H9 (cell line): Measurements from ENCODE around the gene DCBLD1. TPM values are rescaled to one million over a fixed set of nuclear protein-coding genes. Genes with fewer than 3 reads are reported as not detected.
A peak's percentile ranks its signal among the peaks of the same experiment; 100 is the strongest.

Experiments
- DNase-seq: peaks from one replicate; pipeline ENCODE4 v3.0.0-alpha.2; 2017
- H2AFZ ChIP-seq: one replicate; pipeline ENCODE4 v1.6.1; 2013; ENCODE audit warnings: mild to moderate bottlenecking, low read length, control low read depth, moderate library complexity
- H2AK5ac ChIP-seq: 2 replicates; pipeline ENCODE4 v1.6.1; 2013; ENCODE audit warnings: low read length, control low read depth, mixed read lengths; ENCODE audit not compliant: insufficient read length
- H2BK120ac ChIP-seq: one replicate; pipeline ENCODE4 v1.6.1; 2013; ENCODE audit warnings: low read depth, mild to moderate bottlenecking, low read length, control low read depth, inconsistent platforms; ENCODE audit not compliant: poor library complexity, severe bottlenecking
- H2BK12ac ChIP-seq: 2 replicates; pipeline ENCODE4 v1.6.1; 2013; ENCODE audit warnings: low read length, control low read depth, mixed read lengths, low read depth; ENCODE audit not compliant: insufficient read length
- H2BK15ac ChIP-seq: 2 replicates; pipeline ENCODE4 v1.6.1; 2013; ENCODE audit warnings: low read depth, low read length, control low read depth
- H2BK20ac ChIP-seq: one replicate; pipeline ENCODE4 v1.6.1; 2013; ENCODE audit warnings: low read depth, mild to moderate bottlenecking, low read length, control low read depth, inconsistent platforms; ENCODE audit not compliant: poor library complexity, severe bottlenecking
- H2BK5ac ChIP-seq: 2 replicates; pipeline ENCODE4 v1.6.1; 2013; ENCODE audit warnings: low read length, control low read depth, mixed read lengths; ENCODE audit not compliant: insufficient read length
- H3K14ac ChIP-seq: 2 replicates; pipeline ENCODE4 v1.6.1; 2013; ENCODE audit warnings: low read length, control low read depth; ENCODE audit not compliant: insufficient read depth
- H3K18ac ChIP-seq: 2 replicates; pipeline ENCODE4 v1.6.1; 2013; ENCODE audit warnings: low read depth, mild to moderate bottlenecking, mixed read lengths, low read length, control low read depth; ENCODE audit not compliant: insufficient read length
- H3K23ac ChIP-seq: 2 replicates; pipeline ENCODE4 v1.6.1; 2013; ENCODE audit warnings: low read length, control low read depth, mixed read lengths, low read depth; ENCODE audit not compliant: insufficient read length
- H3K23me2 ChIP-seq: 2 replicates; pipeline ENCODE4 v1.6.1; 2013; ENCODE audit warnings: low read depth, mild to moderate bottlenecking, mixed read lengths, low read length, control low read depth; ENCODE audit not compliant: insufficient read length, poor library complexity, severe bottlenecking
- H3K27ac ChIP-seq: 2 replicates; pipeline ENCODE4 v1.5.1; 2013; ENCODE audit warnings: low read length, control low read depth, mixed read lengths, low read depth; ENCODE audit not compliant: insufficient read length
- H3K27me3 ChIP-seq: 2 replicates; pipeline ENCODE4 v1.6.1; 2013; ENCODE audit warnings: low read length, control low read depth, inconsistent platforms; ENCODE audit not compliant: insufficient read depth
- H3K4ac ChIP-seq: 2 replicates; pipeline ENCODE4 v1.6.1; 2013; ENCODE audit warnings: low read depth, mild to moderate bottlenecking, control low read depth, inconsistent platforms, low read length, moderate library complexity
- H3K4me1 ChIP-seq: 2 replicates; pipeline ENCODE4 v1.6.1; 2013; ENCODE audit warnings: low read length, control low read depth, inconsistent platforms; ENCODE audit not compliant: insufficient read depth
- H3K4me2 ChIP-seq: 2 replicates; pipeline ENCODE4 v1.6.1; 2013; ENCODE audit warnings: low read length, control low read depth, mixed read lengths; ENCODE audit not compliant: insufficient read length, insufficient read depth
- H3K56ac ChIP-seq: 2 replicates; pipeline ENCODE4 v1.6.1; 2013; ENCODE audit warnings: low read depth, mild to moderate bottlenecking, mixed read lengths, low read length, control low read depth; ENCODE audit not compliant: insufficient read length
- H3K79me1 ChIP-seq: 2 replicates; pipeline ENCODE4 v1.6.1; 2013; ENCODE audit warnings: low read depth, mild to moderate bottlenecking, moderate library complexity, low read length, control low read depth, inconsistent platforms; ENCODE audit not compliant: insufficient read depth, poor library complexity, severe bottlenecking
- H3K79me2 ChIP-seq: 2 replicates; pipeline ENCODE4 v1.6.1; 2013; ENCODE audit warnings: low read length, control low read depth, inconsistent platforms; ENCODE audit not compliant: insufficient read depth
- H3K9ac ChIP-seq: 2 replicates; pipeline ENCODE4 v1.6.1; 2013; ENCODE audit warnings: low read length, control low read depth, mixed read lengths; ENCODE audit not compliant: insufficient read length; ENCODE audit errors: extremely low read depth
- H3K9me3 ChIP-seq: one replicate; pipeline ENCODE4 v1.6.1; 2013; ENCODE audit warnings: low read depth, low read length, inconsistent platforms; ENCODE audit not compliant: control insufficient read depth
- H3T11ph ChIP-seq: one replicate; pipeline ENCODE4 v1.6.1; 2013; ENCODE audit warnings: mild to moderate bottlenecking, low read length, control low read depth, inconsistent platforms
- H4K20me1 ChIP-seq: one replicate; pipeline ENCODE4 v1.6.1; 2013; ENCODE audit not compliant: control insufficient read depth, insufficient read length, insufficient read depth
- H4K5ac ChIP-seq: 2 replicates; pipeline ENCODE4 v1.6.1; 2013; ENCODE audit warnings: low read depth, mild to moderate bottlenecking, mixed read lengths, low read length, control low read depth; ENCODE audit not compliant: insufficient read length
- H4K8ac ChIP-seq: replicated peaks from 2 replicates; pipeline ENCODE4 v1.6.1; 2013; ENCODE audit warnings: low read length, control low read depth, mixed read lengths, low read depth; ENCODE audit not compliant: insufficient read length
- H4K91ac ChIP-seq: 2 replicates; pipeline ENCODE4 v1.6.1; 2013; ENCODE audit warnings: low read depth, mild to moderate bottlenecking, moderate library complexity, mixed read lengths, low read length, control low read depth; ENCODE audit not compliant: insufficient read length
- H3K27ac Mint-ChIP-seq, 3 experiments: 2 replicates in 2 of 3; 3 replicates in 1 of 3; pipeline ENCODE4 v1.8.0; 2020 to 2021; ENCODE audit warnings: mixed read lengths in 3 of 3, mild to moderate bottlenecking in 1 of 3, moderate library complexity in 1 of 3
- H3K27me3 Mint-ChIP-seq: 2 replicates; pipeline ENCODE4 v1.8.0; 2021; ENCODE audit warnings: low read depth, mild to moderate bottlenecking, moderate library complexity, mixed read lengths
- H3K36me3 Mint-ChIP-seq, 3 experiments: 2 replicates in 2 of 3; 3 replicates in 1 of 3; pipeline ENCODE4 v1.8.0; 2020 to 2021; ENCODE audit warnings: low read depth in 3 of 3, mixed read lengths in 3 of 3; ENCODE audit not compliant: insufficient read depth in 1 of 3
- H3K4me1 Mint-ChIP-seq, 2 experiments: 2 replicates each; pipeline ENCODE4 v1.8.0; 2020; ENCODE audit warnings: mixed read lengths in 2 of 2
- H3K4me3 Mint-ChIP-seq, 2 experiments: 2 replicates in 1 of 2; 3 replicates in 1 of 2; pipeline ENCODE4 v1.8.0; 2020 to 2021; ENCODE audit warnings: mild to moderate bottlenecking in 2 of 2, mixed read lengths in 2 of 2, moderate library complexity in 1 of 2
- H3K9me3 Mint-ChIP-seq, 2 experiments: 2 replicates in 1 of 2; 3 replicates in 1 of 2; pipeline ENCODE4 v1.8.0; 2020; ENCODE audit warnings: mild to moderate bottlenecking in 2 of 2, mixed read lengths in 2 of 2, moderate library complexity in 1 of 2
- CTCF ChIP-seq: fragments of 200-600 bp; sonication (generic); conservative IDR thresholded peaks from 3 replicates; pipeline ENCODE4 v1.8.0; 2021; ENCODE audit warnings: antibody characterized with exemption, mild to moderate bottlenecking
- WGBS: extraction: QIAGEN DNeasy Blood & Tissue Kit; methylation state at CpG from one replicate; pipeline ENCODE4 v1.1.7; 2013; ENCODE audit warnings: missing lambda C conversion rate, low lambda C conversion rate, mixed read lengths; ENCODE audit not compliant: insufficient read length; ENCODE audit errors: extremely low coverage; 5-methylcytosine and 5-hydroxymethylcytosine counted together
- total RNA-seq: library from RNA; stranded (reverse); gene quantifications from 2 replicates; pipeline ENCODE4 v1.2.1, GENCODE V29; 2021

Gene DCBLD1
- total RNA-seq, 1 experiment from 2014 or later: 10.1 TPM

GRCh38 chr6:117504478-117505144 lies 22.1 kb downstream of the DCBLD1 start:
- no peak overlapping the region for H3K4me2 ChIP-seq
- no peaks in the 10 kb centered on the region for H3K23me2 ChIP-seq
- H3K4ac ChIP-seq: no peak overlapping the region
- no peak for TF ChIP-seq CTCF
- no peak overlapping the region for H3K23ac ChIP-seq
- no peak overlapping the region for H3K4me3 Mint-ChIP-seq
- no peaks in the 10 kb centered on the region for H3K27me3 ChIP-seq
- H3K79me2 ChIP-seq: no peaks in the 10 kb centered on the region
- no peak overlapping the region for H3K18ac ChIP-seq
- H3K27me3 Mint-ChIP-seq: no peaks in the 10 kb centered on the region
- H3T11ph ChIP-seq: no peak overlapping the region
- no peak overlapping the region for H3K9ac ChIP-seq
- H2BK5ac ChIP-seq: no peak overlapping the region
- H3K36me3 Mint-ChIP-seq: no peaks in the 10 kb centered on the region
- H4K91ac ChIP-seq: no peak overlapping the region
- no peak overlapping the region for H2AFZ ChIP-seq
- H2BK20ac ChIP-seq: no peak overlapping the region
- no peak overlapping the region for H3K27ac ChIP-seq
- H2BK12ac ChIP-seq: no peak overlapping the region
- no peaks in the 10 kb centered on the region for H3K9me3 ChIP-seq
- no CpG with 5 or more reads among the region's 7 CpGs for WGBS
- no peak overlapping the region for H3K56ac ChIP-seq
- H2BK15ac ChIP-seq: no peak overlapping the region
- no peak overlapping the region for H4K8ac ChIP-seq
- no peaks in the 10 kb centered on the region for H4K20me1 ChIP-seq
- H4K5ac ChIP-seq: no peak overlapping the region
- H2AK5ac ChIP-seq: no peak overlapping the region
- peak overlapping the region in 1 of 3 experiments; percentile 10; a peak in 1 of 7 replicates for H3K27ac Mint-ChIP-seq
- H3K79me1 ChIP-seq: no peaks in the 10 kb centered on the region
- H3K4me1 Mint-ChIP-seq: 0 out of 4 replicates have a peak, but pooled peaks cover 0 to 2% of the 10 kb centered on the region in 2 experiments
- no peaks in the 10 kb centered on the region for H3K9me3 Mint-ChIP-seq
- no peaks in the 10 kb centered on the region for H3K4me1 ChIP-seq
- H2BK120ac ChIP-seq: no peak overlapping the region
- DNase-seq: no peak
- no peak overlapping the region for H3K14ac ChIP-seq
